Measurements from ENCODE around the gene INF2. TPM values are rescaled to one million over a fixed set of nuclear protein-coding genes. Genes with fewer than 3 reads are reported as not detected.

The INF2 gene
- polyA plus RNA-seq, 1 donor (not counting 4 experiments of a cell fraction or from before 2014, with no cell fraction given): 22.6 TPM

DNA sequence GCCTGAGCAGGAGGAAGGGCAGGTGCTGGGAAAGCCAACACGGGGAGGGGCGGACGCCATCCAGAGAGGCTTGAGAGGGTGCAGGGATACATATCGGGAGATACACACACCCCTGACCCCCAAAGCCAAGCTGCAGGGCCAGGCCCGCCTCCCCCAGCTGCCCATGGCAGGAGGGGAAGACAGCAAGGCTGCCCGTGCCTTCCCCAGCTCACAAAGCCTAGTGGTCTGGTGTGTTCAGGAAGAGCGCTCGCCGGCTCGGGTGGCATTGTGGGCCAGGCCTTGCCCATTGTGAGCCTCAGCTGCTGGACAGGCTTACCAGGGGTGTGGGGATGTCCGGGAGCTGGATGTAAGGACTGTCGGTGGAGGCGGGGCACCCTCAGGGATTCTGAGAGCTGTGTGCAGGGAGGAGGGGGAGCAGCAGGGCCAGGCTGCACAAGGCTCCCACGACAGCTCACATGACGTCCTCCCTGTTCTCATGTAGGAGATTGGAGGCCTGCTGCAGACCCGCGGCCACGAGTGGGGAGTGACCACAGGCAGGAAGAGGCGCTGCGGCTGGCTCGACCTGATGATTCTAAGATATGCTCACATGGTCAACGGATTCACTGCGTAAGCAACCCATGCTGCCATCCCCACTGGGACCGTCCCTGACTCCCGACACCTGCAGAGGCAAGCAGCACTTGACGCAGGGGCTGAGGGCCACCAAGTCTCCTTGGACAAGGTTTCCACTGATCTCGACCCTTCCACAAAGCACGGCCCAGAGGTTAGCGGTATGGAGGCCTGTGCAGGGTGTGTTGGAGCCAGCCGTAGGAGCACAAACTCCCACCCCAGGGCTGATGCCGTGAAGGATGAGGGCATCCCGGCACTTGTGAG, 53.4 kb downstream of the INF2 start:
- no peak for TF ChIP-seq EZH2 (IDR thresholded peaks at IDR 0.05; ENCODE audit: low read length)
- TF ChIP-seq, protein P1, sequence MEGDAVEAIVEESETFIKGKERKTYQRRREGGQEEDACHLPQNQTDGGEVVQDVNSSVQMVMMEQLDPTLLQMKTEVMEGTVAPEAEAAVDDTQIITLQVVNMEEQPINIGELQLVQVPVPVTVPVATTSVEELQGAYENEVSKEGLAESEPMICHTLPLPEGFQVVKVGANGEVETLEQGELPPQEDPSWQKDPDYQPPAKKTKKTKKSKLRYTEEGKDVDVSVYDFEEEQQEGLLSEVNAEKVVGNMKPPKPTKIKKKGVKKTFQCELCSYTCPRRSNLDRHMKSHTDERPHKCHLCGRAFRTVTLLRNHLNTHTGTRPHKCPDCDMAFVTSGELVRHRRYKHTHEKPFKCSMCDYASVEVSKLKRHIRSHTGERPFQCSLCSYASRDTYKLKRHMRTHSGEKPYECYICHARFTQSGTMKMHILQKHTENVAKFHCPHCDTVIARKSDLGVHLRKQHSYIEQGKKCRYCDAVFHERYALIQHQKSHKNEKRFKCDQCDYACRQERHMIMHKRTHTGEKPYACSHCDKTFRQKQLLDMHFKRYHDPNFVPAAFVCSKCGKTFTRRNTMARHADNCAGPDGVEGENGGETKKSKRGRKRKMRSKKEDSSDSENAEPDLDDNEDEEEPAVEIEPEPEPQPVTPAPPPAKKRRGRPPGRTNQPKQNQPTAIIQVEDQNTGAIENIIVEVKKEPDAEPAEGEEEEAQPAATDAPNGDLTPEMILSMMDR (optimal IDR thresholded peaks at IDR 0.05 in 1 of 3, IDR thresholded peaks at IDR 0.05 in 1 of 3, conservative IDR thresholded peaks at IDR 0.05 in 1 of 3; ENCODE audit: extremely low read depth in 1 of 3, insufficient read depth in 2 of 3, low read length in 3 of 3): no peak
- Histone ChIP-seq H3K9ac (ENCODE audit: control insufficient read depth, extremely low read depth, insufficient read depth, low read length) (no peak overlapping the region), H3K4me2 (ENCODE audit: control insufficient read depth, extremely low read depth, insufficient read depth, low read depth, low read length) (no peak overlapping the region), H3K9me1 (ENCODE audit: control insufficient read depth, extremely low read depth, insufficient read depth, low read length) (peaks cover 2% of the 10 kb centered on the region), H3K4me1 (ENCODE audit: control insufficient read depth, extremely low read depth, insufficient read depth, low read length) (peaks cover 32% of the 10 kb centered on the region), H4K20me1 (ENCODE audit: control insufficient read depth, extremely low read depth, insufficient read depth, low read length) (no peaks in the 10 kb centered on the region), H3K79me2 (ENCODE audit: control insufficient read depth, insufficient read depth, low read length) (no peaks in the 10 kb centered on the region), H3K27me3 (ENCODE audit: control insufficient read depth, extremely low read depth, insufficient read depth, low read length) (no peaks in the 10 kb centered on the region), H2AFZ (ENCODE audit: control insufficient read depth, low read length) (no peak overlapping the region), H3K9me3 (ENCODE audit: control insufficient read depth, low read depth, low read length) (no peaks in the 10 kb centered on the region), H3K27ac (ENCODE audit: control insufficient read depth, insufficient read depth, low read length) (no peak overlapping the region), H3K36me3 (ENCODE audit: control insufficient read depth in 2 of 2, extremely low read depth in 1 of 2, insufficient read depth in 2 of 2, low read length in 2 of 2) (no peaks in the 10 kb centered on the region), H3K4me3 (ENCODE audit: control insufficient read depth in 2 of 3, extremely low read depth in 1 of 3, insufficient read depth in 2 of 3, low read depth in 1 of 3, low read length in 3 of 3) (no peak overlapping the region)
- FAIRE-seq: no peak
- no peak for DNase-seq (ENCODE audit: low read depth, low spot score)
- dilution Hi-C loops (cut with MboI; ENCODE audit: extremely low pct_ligation_motif_present, low sequenced_read_pairs): no loop called here

DNA sequence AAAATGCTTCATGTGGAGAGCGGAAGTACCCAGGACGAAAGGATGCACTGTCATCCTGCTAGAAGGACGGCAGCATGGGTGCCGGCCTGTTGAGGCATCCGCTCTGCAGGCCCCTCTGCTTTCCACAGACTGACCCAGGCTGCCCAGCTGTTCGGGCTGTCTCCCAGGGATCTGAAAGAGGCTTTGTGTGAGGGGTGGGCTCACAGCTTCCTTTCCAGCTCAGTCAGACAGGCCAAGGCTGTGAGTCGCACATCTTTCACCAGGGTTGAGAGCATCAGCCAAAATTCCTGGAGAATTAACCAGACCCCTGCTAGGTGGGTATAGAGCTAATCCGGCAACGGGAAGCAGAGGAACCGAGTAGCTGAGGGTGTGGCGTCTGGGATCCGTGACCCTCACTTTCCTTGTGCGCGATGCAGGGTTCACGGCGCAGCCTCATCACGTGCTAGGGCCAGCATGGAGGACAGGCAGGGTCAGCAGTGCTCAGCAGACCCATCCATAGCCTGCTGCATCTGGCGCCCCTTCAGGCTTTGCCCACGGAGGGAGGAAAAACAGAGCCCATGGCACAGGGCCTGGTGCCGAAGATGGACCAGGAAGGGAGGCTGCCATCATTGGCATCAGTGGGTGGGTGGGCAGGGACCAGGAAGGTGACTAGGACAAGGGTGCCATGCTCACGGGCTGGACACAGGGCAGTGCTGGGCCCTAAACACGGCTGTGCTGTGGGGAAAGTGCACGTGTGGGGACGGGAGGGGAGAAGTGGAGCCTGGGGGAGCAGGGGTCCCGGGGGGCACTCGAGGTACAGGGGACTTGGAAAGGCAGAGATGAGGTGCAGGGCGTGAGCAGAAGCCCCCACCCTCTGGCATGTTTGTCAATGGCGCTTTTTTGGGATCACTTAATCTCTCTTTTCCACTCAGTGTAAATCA, 54.3 kb downstream of the INF2 start:
- peak; percentile 13 for FAIRE-seq
- DNase-seq (ENCODE audit: low read depth, low spot score): no peak

More for the DNA sequence above, 54.3 kb downstream of the INF2 start:
- Histone ChIP-seq H3K27me3 (ENCODE audit: control insufficient read depth, extremely low read depth, insufficient read depth, low read length) (no peaks in the 10 kb centered on the region), H2AFZ (ENCODE audit: control insufficient read depth, low read length) (no peak overlapping the region), H3K4me3 (ENCODE audit: control insufficient read depth in 2 of 3, extremely low read depth in 1 of 3, insufficient read depth in 2 of 3, low read depth in 1 of 3, low read length in 3 of 3) (no peak overlapping the region), H3K9ac (ENCODE audit: control insufficient read depth, extremely low read depth, insufficient read depth, low read length) (no peak overlapping the region), H3K4me1 (ENCODE audit: control insufficient read depth, extremely low read depth, insufficient read depth, low read length) (peaks cover 41% of the 10 kb centered on the region), H3K4me2 (ENCODE audit: control insufficient read depth, extremely low read depth, insufficient read depth, low read depth, low read length) (no peak overlapping the region), H3K79me2 (ENCODE audit: control insufficient read depth, insufficient read depth, low read length) (no peaks in the 10 kb centered on the region), H3K27ac (ENCODE audit: control insufficient read depth, insufficient read depth, low read length) (no peak overlapping the region), H3K9me1 (ENCODE audit: control insufficient read depth, extremely low read depth, insufficient read depth, low read length) (peaks cover 2% of the 10 kb centered on the region), H4K20me1 (ENCODE audit: control insufficient read depth, extremely low read depth, insufficient read depth, low read length) (no peaks in the 10 kb centered on the region), H3K9me3 (ENCODE audit: control insufficient read depth, low read depth, low read length) (no peaks in the 10 kb centered on the region), H3K36me3 (ENCODE audit: control insufficient read depth in 2 of 2, extremely low read depth in 1 of 2, insufficient read depth in 2 of 2, low read length in 2 of 2) (no peaks in the 10 kb centered on the region)
- TF ChIP-seq, protein P1 (optimal IDR thresholded peaks at IDR 0.05 in 1 of 3, IDR thresholded peaks at IDR 0.05 in 1 of 3, conservative IDR thresholded peaks at IDR 0.05 in 1 of 3; ENCODE audit: extremely low read depth in 1 of 3, insufficient read depth in 2 of 3, low read length in 3 of 3): no peak
- TF ChIP-seq EZH2 (IDR thresholded peaks at IDR 0.05; ENCODE audit: low read length): no peak
- dilution Hi-C loops (cut with MboI; ENCODE audit: extremely low pct_ligation_motif_present, low sequenced_read_pairs): no loop called here

All from keratinocyte (primary cell).